Stimulated activated CD8-positive, alpha-beta memory T cell treated with anti-CD3 and anti-CD28 coated beads, Interleukin-7, amount 100 ng/mL, for 48 hours (primary cell): Measurements from ENCODE around the gene ZFAND2B.

Experiments
- DNase-seq, 2 donors: peaks; one replicate each; pipeline ENCODE4 v3.0.0-alpha.2; 2020; ENCODE audit warnings: low read depth in 1 of 2; ENCODE audit errors: extremely low read depth in 1 of 2

ZFAND2B gene

GRCh38 chr2:219220652-219221402 lies 14.2 kb downstream of the ZFAND2B start:
- DNase-seq = no peak

- DNase-seq = no peak
Measured at GRCh38 chr2:219221957-219222518, 15.5 kb downstream of the ZFAND2B start.

- DNase-seq = no peak
Measured at GRCh38 chr2:219223831-219224610, 17.4 kb downstream of the ZFAND2B start.

- no peak for DNase-seq
Measured at GRCh38 chr2:219225350-219225749, 18.8 kb downstream of the ZFAND2B start.

DNA sequence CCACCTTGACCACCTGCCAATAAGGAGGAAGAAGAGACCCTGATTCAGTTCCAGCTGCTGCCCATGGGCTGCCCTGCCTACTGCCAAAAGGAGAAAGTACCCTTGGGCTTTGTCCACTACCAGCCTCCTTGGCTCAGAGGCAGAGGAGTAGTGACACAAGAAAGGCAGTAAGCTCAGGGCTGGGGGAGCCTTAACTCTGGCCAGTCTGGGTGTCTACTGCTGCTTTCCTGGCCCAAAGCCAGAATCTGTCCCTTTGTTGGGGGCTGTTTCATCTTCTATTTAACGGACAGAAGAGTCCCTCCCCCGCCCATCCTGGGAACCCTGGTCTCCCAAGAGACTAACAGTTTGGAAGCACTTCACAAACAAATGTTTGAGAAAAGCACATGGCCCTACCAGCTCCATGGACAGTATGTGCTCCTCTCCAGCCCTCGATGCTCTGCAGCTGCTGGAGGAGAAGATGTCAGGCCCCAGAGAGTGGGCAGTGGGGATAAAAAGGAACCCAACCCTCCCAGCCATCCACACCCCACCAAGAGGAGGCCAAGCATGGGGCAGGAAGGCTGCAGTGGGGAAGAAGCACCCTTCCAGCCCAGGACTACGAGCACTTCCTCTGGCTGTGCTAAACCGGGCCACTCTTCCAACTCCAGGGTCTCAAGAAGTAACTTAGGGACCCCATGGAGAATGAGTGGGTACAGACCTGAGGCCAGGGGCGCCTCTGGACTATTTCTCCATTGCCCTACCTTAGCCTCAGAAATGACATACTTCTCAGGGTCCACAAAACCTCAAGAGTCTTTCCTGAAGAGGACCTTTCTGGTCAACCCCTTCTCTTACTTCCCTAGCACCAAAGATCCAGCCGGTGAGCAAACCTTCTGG lies 21.7 kb downstream of the ZFAND2B start:
- DNase-seq = no peak

- no peak for DNase-seq
Measured at GRCh38 chr2:219228911-219229304, 22.3 kb downstream of the ZFAND2B start.

DNA sequence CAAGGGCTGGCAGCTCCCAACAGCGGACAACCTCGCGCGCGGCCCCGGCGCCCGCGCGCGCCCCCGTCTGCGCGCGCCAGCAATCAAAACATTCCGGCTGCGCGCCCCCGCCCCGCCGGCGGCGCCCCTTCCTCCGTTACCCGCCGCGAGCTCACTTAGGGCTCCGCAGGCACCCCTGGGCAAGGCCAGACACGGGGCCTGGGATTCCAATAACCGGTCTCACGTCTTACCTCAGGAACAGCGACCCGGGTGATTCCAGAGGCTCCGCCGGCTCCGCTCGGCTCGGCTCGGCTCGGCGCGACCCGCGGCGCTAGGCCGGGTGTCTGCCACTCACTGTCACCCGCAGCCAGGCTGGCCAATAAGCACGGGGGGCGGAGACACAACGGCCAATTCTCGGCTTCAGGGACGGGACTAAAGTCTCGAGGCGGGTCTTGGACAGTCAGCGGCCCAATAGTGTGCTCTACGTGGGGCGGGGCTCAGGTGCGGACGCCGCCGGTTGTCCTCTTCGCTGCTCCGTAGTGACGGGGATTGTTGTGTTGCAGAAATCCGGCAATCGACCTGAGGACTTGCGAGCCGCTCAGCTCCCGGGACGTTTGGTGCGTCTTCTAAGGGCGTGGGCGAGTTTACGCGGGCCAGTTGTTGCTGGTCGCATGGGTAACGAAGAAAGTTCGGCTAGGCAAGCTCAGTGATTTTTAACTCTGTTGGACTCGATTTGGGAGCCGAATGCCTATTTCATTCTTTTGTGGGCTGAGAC lies 22.9 kb downstream of the ZFAND2B start, which contains the start of the genes ANKZF1 and ATG9A:
Gene ANKZF1 (plus strand): TSS at position 502 of the 754 bp plus-strand sequence. CDS start 452 bp downstream, outside the sequence.
Gene ATG9A (minus strand): TSS at position 332 of the 754 bp plus-strand sequence. CDS start 1,612 bp downstream, outside the sequence.
- DNase-seq = peak; percentile 97 to 99

DNA sequence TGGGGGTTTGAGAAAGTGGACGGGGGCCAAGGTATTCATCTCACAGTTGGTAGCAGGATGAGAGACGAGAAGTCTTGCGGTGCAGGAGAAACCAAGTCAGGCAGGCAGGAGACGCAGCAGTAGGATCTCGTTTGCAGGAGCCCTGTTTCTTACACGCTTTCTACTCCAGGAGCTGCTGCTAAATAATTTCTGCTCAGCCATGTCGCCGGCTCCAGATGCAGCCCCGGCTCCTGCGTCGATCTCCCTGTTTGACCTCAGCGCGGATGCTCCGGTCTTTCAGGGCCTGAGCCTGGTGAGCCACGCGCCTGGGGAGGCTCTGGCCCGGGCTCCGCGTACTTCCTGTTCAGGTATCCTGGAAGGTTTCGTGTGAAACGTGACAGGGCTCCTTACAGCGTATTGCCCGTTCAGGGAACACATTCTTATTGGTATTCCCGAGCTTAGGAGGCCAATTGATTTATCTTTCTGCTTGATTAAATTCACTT lies 23.5 kb downstream of the ZFAND2B start:
- peak in 1 of 2 donors; percentile 44 for DNase-seq

DNA sequence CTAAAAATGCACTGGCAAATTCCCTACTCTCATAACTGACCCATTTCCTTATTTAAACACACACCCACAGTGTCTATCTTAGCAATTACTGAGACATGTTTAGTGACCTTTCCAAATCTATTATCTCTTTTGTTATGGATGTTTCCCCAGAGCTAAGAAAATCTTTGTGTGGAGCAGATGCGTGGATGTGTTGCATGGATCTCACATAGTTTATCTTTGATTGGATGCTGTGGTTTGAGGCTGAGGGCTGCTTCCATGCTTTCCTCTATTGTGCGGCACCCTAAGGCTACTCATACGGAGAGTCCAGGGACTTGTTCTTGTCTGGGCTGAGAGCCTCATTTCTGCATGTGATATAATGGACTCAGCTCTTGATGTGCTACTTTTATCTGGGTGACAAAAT lies 27.7 kb downstream of the ZFAND2B start:
- no peak for DNase-seq

DNA sequence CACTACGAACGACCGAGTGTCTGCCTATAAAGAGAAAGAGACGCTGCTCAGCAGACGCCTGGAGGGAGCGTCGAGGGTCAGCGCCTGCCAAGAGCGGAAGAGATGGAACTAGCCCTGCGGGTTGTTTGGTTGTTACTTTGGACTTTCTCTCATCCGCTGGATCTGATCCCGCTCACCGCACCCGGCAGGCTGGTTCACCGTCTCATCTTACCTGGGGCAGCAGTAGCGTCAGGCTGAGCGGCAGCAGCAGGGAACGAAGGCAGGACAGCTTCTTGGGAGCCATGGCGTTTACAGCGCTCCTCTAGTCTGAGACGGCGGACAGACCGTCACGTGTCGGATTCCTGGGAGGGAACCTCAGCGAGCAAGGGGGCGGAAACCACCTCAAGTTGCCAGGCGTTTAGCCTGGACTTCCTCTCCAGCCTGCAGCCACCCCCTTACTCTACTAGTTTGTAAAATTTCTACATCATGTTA lies 36.7 kb downstream of the ZFAND2B start:
- DNase-seq = no peak

GRCh38 chr2:219244789-219245147 lies 38.2 kb downstream of the ZFAND2B start:
- DNase-seq = no peak

- peak; percentile 81 to 86 for DNase-seq
Measured at GRCh38 chr2:219245148-219245898, 38.7 kb downstream of the ZFAND2B start, which contains the start of the genes GLB1L and STK16. Gene GLB1L (minus strand): TSS chr2:219245444. CDS start chr2:219243573, 1,871 bp downstream. Gene STK16 (plus strand): TSS chr2:219245479. CDS start chr2:219246000, 521 bp downstream.

DNA sequence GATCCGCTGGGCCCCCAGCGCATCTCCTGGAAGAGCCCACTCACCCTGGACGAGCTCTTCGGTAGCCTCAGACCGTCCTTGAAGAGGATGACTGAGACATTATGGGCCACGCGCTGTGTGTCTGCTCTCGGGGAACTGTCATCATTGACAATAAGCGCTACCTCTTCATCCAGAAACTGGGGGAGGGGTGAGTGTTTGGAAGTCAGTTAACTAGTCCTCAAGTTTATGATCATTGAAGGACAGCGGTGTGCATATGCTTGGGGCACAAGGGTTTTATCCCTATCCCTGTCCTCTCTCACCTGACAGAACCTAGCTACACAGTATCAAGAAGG lies 39.3 kb downstream of the ZFAND2B start:
- DNase-seq = no peak

GRCh38 chr2:219246559-219246958 lies 40.0 kb downstream of the ZFAND2B start:
- no peak for DNase-seq

GRCh38 chr2:219247678-219248642 lies 41.4 kb downstream of the ZFAND2B start:
- DNase-seq = peak; percentile 43 to 68

DNA sequence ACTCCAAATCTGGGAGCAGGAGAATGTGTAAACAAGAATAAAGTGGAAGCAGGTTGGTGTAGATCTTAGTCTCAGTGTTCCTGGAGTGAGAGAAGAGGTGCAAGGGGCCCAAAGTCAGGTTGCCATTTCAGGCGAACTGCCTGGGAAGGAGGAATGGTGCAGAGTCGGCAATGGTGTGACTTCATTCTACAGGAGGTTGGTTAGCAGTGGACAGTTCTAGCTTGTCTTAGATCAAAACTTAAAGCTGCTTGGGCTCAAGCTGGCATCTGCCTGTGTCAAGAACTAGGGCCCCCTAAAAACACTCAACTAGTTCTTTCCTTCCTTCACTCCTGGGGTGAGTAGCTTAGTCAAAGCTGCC lies 42.2 kb downstream of the ZFAND2B start:
- no peak for DNase-seq

DNA sequence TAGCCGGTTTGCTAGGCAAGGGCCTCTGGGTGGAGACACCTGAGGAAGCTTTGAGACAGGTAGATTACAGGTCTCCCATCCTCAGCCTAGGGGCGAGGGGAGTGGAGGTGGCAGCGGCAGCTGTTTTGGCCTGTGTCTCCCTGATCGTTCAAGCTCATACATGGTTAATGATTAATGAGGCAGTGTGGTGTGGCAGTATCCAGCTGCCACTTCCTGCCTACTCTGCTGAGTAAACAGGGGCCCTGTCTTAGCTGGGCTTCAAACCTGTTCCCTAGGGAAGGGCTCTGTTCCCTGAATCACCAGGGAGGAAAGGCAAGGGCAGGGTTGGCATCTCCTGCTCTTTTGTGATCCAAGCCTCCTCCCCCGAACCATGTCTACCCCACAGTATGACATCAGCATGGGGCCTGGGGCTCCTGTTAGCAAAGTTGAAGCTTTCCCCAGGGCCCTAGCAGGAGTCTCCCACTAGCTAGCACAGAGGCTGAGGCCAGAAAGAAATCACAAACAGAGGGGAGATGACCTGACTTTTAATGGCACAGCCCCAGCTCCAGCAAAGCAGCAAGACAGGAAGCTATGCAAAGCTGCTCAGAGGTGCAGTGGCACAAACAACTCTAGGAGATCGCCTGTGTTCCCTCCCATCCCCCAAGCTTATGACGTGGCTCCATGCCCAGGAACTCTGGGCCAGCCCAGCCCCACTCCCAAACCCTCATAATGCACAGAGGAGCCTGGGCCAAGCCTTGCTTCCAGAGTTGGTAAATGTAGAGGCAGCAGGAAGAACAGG lies 42.8 kb downstream of the ZFAND2B start:
- DNase-seq = peak in 1 of 2 donors; percentile 18
